ENCODE data around the gene EHD3.

Gene EHD3

DNA sequence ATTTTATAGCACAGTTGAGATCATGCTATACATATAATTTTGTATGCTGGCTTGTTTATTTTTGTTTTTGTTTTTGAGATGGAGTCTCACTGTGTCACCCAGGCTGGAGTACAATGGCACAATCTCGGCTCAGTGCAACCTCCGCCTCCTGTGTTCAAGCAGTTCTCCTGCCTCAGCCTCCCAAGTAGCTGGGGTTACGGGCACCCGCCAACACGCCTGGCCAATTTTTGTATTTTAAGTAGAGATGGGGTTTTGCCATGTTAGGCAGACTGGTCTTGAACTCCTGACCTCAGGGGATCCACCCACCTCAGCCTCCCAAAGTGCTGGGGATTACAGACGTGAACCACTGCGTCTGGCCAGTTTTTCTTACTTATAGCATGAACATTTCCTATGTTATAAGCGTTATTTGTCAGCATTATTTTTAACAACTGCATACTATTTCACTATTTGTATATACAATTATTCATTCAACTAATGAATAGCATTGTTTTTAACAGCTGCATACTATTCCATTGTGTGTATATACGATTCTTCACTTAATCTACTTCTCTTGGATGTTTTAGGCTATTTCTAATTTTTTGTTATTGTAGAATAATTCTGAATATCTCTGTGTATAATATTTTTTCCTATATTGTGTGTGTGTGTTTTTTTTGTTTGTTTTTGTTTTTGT is 3.5 kb downstream of the EHD3 start:
- DNase-seq, result no peak

- no peak for DNase-seq
These were observed 4.4 kb downstream of the EHD3 start for GRCh38 chr2:31238126-31238905.

- no peak for DNase-seq
These were observed 5.1 kb downstream of the EHD3 start for GRCh38 chr2:31238906-31239592.

DNA sequence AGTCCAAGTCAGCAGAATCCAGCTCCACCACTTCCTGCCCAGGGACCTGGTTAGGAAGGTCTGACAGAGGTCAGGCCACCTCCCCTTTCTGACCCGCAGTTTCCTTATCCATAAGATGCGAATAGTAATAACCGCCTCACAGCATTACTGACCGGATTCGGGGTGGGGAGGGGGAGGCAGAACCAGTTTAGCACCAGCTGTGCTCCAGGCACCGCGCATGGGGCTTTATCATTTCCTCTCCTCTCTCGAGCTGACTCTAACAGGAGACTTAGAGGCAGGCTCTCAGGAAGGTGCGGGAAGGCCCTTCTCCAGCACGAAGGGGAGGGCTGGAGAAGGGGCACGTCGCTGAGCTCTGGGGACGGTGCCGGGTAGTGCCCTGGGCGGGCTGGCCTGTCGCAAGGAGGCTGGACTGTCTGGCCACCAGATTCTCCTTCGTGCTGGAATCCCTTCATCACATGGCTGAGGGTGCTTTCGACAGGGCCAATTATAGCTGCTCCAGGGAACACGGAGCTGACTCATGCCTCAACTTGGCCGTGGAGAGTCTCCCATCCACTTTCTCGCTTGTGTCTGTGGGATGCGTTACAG is 5.7 kb downstream of the EHD3 start:
- no peak for DNase-seq

DNA sequence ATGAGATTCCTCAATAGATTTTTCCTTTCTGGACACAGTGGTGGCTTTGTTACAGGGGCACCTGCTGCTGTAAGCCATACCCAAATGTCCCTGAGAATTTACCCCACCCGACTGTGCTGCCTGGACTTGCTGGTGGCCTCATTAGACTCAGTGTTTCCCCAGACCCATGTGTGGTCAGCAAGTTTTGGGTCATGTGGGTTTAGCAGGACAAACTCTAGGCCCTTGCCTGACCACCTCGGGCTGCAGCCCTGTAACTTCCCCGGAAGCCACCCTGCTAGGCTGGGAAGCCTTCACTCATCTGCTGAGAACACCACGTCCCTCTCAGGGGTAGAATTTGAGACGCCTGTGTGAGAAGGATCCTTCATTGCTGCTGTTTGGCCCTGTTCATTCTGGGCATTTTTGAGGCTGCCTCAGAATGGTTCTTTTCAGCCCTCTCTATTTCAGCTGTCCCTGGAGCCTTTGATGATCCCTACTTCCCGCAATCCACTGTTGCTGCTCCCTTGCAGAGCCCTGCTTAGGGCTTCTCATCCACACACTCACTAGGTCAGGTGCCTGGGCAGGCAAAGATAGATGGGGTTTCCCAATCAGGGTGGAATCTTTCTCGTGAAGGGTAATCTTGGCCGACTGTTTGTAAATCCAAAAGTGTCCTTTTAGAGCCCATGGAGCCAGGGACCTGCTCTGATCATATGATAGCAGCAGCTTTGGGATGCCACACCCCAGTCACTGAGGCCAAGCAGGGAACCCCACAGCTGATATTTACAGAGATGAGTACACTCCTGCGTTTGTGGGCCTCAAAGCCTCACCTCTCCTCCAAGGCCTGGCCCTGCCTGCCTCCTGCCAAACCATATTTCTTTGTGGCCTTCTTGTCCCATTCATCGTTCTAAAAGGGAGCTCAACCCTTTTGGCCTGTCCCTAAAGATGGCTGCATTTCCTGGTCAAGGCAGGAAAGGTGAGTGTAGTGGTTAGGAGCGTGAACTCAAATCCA is 6.7 kb downstream of the EHD3 start:
- DNase-seq, result no peak

- no peak for DNase-seq
These were observed 7.8 kb downstream of the EHD3 start for GRCh38 chr2:31241625-31242270.

DNA sequence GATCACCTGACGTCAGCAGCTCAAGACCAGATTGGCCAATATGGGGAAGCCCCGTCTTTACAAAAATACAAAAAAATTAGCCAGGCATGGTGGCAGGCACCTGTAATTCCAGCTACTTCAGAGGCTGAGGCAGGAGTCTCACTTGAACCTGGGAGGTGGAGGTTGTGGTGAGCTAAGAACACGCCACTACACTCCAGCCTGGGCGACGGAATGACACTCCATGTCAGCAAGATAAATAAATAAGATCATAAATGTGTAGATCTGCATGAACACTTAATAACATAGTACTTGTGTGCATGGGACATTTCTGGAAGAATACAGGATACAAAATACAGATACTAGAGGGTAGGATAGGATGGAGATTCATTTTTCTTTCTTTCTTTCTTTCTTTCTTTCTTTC is 9.1 kb downstream of the EHD3 start:
- DNase-seq, result no peak

DNA sequence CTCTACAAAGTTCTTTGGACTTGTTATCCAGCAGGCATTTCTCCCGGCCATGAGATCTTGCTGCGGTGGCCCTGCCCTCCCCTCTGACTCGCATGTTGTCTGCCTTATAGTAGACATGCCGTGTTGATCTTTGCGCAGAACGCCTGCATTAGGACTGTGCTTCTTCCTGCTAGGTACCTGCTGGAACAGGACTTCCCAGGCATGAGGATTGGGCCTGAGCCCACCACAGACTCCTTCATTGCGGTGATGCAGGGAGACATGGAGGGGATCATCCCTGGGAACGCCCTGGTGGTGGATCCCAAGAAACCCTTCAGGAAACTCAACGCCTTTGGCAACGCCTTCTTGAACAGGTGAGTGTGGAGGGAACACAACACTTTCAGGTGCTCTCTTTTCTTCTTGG is 10.1 kb downstream of the EHD3 start:
- DNase-seq, result no peak

DNA sequence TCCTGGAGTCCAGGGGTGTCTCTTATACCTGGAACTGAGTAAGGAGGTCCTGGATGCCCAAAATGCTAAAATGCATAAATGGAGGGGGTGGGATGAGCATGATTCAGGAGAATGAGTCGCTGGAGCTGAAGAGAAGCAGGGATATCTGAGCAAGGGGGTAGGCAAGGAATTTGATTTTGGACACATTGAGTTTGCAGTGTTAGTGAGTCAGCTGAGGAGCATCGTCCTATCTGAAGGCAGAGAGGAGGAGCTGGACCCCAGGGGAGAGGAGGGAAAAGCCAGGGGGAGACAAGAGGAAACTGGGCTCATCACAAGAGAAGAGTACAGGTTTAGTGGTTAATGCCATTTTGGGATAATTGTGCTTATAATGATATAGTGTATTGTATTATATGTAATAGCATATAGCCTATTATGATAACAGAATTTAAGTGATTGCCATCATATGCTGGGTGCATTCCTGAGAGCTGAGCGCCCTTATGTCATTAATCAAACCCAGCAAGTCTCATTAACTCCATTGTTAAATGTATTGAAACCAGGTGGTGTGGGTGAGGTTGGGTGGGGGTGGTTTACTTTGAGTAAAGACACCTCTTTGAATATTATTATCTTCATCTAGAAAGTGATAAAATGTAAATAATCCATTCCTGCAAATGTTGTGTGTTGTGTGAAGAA is 12.4 kb downstream of the EHD3 start:
- DNase-seq, result no peak

DNA sequence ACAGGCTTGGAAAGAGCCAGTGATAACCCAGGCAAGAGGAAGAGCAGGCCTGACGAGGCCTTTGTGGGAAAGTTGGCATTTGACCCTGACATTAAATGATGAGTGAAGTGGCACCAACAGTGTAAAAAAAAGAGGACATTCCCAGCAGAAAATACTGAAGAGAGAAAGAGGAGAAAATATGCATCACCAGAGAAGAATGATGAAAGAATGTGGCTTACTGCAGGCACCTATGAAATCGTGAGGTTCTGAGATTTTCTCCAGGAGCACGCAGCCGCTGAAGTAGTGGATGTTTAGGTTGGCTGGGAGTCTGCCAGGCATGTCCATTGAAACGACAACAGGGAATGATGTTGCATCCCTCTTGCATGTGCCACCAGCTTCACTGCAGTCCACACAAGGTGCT is 13.8 kb downstream of the EHD3 start:
- DNase-seq, result no peak

- no peak for DNase-seq
These were observed 14.2 kb downstream of the EHD3 start for GRCh38 chr2:31248139-31248538.

DNA sequence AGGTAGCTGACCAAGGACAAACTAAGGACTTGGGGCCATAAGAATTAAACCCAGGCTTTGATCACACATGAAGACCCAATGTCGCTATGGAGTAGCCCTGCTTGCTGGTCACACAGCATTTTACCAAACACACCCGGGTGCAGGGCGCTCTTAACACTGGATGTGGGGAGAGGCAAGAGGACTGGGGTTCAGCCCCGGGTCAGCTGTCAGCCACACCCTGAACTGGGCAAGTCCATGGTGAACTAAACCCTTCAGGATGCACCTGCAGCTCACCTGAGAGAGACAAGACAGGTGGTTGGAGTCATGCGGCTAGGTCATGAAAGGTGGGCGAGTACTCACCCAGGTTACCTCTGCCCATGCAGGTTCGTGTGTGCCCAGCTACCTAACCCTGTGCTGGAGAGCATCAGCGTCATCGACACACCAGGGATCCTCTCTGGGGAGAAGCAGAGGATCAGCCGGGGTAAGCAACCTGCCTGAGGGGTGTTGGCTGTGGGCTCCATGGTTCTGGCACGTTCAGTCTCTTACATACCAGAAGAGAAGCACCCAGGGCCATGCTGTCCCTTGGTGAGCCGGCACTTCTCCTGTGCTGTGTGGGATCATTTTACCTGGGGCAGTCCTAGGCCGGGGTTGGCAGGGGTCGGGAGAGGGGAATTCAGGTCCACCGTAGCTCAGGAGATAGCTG is 15.2 kb downstream of the EHD3 start:
- DNase-seq, result no peak

DNA sequence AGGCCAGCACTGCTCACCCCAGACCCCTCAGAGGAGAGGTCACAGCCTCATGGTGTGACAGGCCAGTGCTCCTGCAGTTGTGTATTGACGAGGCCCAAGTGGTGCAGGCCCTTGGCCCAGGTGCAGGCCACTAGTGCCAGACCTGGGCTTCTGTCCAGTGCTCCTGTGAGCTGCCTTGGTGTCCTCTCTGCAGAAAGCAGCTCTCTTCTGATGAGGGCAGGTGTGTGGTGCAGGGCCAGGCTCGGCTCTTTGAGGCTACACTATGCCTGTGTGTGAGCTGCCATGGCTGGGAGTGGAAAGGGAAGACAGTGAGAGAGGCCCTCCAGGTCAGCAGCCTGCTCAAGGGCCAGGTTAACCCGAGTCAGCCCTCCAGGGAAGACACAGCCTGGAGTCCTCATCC is 17.1 kb downstream of the EHD3 start:
- DNase-seq, result no peak

DNA sequence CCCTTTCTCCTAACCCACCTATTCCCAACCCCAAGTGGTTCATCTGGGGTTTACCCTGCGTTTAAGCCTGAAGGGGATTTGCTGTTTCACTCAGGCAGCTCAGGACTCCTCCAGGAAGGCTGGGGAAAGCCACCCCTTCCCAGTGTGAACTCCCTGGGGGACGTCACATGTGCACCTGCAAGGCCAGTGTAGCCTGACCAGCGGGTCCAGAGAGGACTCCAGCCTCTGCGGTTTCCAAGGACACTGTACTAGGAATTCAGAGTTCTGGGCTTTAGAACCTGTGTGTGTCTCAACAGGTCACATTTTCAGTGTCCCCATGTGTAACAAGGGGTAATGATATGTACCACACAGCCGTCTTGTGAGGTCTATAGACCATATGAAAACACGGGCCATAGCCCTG is 17.9 kb downstream of the EHD3 start:
- no peak for DNase-seq

DNA sequence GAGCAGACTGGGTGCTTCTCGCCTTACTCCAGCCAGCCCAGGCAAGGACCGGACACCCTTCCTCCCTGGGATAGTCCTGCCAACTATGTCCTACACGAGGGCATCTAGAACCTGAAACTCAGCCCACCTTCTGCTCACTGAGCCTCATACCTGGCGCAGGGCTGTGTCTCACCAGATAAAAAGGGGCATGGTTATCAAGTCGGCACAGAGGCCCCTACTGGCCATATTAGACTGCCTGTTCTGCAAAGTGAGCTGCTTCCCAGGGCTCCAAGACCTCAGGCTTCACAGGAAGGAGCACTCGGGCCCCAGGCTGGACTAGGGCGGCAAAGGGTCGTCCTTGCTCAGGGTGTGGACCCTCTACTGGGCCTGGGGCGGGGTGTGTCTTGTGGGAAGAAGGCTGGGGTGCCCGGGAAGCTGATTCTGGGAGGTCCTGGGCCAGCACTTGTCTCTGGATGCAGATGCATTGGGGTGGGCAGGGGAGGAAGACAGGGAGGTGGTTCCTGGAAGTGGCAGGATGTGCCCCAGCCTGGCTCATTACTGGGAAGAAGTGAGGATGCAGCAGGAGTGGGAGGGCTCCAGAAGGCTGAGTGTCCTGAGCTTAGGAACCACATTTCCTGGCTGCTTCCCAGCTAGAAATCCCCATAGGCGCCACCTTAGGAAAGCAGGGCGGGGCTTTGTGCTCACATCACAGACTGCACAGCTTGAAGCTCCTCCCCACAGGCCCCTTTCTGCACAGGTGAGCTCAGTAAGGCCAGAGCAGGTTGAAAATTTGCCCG is 19.6 kb downstream of the EHD3 start:
- DNase-seq, result no peak

- no peak for DNase-seq
These were observed 20.6 kb downstream of the EHD3 start for GRCh38 chr2:31254237-31255203.

- DNase-seq, result no peak
These were observed 22.1 kb downstream of the EHD3 start for GRCh38 chr2:31255911-31256571.

Data from NCI-H146 (cell line).